Thoracic aorta (tissue), 2 donors: Measurements from ENCODE around the gene OR1Q1. TPM values are rescaled to one million over a fixed set of nuclear protein-coding genes. Genes with fewer than 3 reads are reported as not detected.

ENCODE experiments used
- ATAC-seq: fragments of 150-250 bp; one replicate; pipeline ENCODE4 v1.8.0; 2017; ENCODE audit warnings: low read depth; ENCODE audit not compliant: insufficient number of reproducible peaks, low FRiP score
- DNase-seq: peaks from one replicate; pipeline ENCODE4 v3.0.0-alpha.2; 2020; ENCODE audit warnings: low spot score
- H3K27ac ChIP-seq, 2 donors: fragments of 200-600 bp; sonication (generic); 1 replicate in 1 of 2; 2 replicates in 1 of 2; pipeline ENCODE4 v1.5.1; 2016; ENCODE audit warnings: mild to moderate bottlenecking in 2 of 2, moderate library complexity in 2 of 2
- H3K27me3 ChIP-seq: fragments of 200-600 bp; sonication (generic); replicated peaks from 2 replicates; pipeline ENCODE4 v1.6.0; 2016; ENCODE audit warnings: mild to moderate bottlenecking; ENCODE audit not compliant: insufficient read depth
- H3K36me3 ChIP-seq: fragments of 200-600 bp; sonication (generic); one replicate; pipeline ENCODE4 v1.5.1; 2016
- H3K4me1 ChIP-seq, 2 donors: fragments of 200-600 bp; sonication (generic); 1 replicate in 1 of 2; 2 replicates in 1 of 2; pipeline versions ENCODE4 v1.5.1 to v1.6.0; 2016; ENCODE audit warnings: low read depth in 2 of 2, mild to moderate bottlenecking in 1 of 2; ENCODE audit not compliant: control insufficient read depth in 1 of 2
- H3K4me3 ChIP-seq: fragments of 200-600 bp; sonication (generic); 2 replicates; pipeline ENCODE4 v1.5.1; 2016; ENCODE audit warnings: mild to moderate bottlenecking
- H3K9me3 ChIP-seq: fragments of 200-600 bp; sonication (generic); 2 replicates; pipeline ENCODE4 v1.5.1; 2016
- total RNA-seq, 2 donors: library from RNA; depleted of rRNA; stranded (reverse); fragments of >200 nt; gene quantifications; one replicate each; pipeline versions ENCODE4 v1.1.0 to v1.2.3, GENCODE V29; 2016
- TF ChIP-seq, protein P1 (sequence below): fragments of 200-600 bp; sonication (generic); IDR thresholded peaks from one replicate; pipeline ENCODE4 v1.5.1; 2019; ENCODE audit warnings: antibody characterized with exemption

The OR1Q1 gene
- total RNA-seq, 2 donors from 2014 or later = not detected

- TF ChIP-seq, protein P1, sequence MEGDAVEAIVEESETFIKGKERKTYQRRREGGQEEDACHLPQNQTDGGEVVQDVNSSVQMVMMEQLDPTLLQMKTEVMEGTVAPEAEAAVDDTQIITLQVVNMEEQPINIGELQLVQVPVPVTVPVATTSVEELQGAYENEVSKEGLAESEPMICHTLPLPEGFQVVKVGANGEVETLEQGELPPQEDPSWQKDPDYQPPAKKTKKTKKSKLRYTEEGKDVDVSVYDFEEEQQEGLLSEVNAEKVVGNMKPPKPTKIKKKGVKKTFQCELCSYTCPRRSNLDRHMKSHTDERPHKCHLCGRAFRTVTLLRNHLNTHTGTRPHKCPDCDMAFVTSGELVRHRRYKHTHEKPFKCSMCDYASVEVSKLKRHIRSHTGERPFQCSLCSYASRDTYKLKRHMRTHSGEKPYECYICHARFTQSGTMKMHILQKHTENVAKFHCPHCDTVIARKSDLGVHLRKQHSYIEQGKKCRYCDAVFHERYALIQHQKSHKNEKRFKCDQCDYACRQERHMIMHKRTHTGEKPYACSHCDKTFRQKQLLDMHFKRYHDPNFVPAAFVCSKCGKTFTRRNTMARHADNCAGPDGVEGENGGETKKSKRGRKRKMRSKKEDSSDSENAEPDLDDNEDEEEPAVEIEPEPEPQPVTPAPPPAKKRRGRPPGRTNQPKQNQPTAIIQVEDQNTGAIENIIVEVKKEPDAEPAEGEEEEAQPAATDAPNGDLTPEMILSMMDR = no peak
- no peaks in the 10 kb centered on the region for H3K36me3 ChIP-seq
- H3K4me3 ChIP-seq = no peak overlapping the region
- no peaks in the 10 kb centered on the region for H3K4me1 ChIP-seq
- H3K27me3 ChIP-seq = no peaks in the 10 kb centered on the region
- no peak overlapping the region for H3K27ac ChIP-seq
- ATAC-seq = no peak
- no peak for DNase-seq
- no peaks in the 10 kb centered on the region for H3K9me3 ChIP-seq
Observed at GRCh38 chr9:122605691-122606090, 8.8 kb upstream of the OR1Q1 start.

- Histone ChIP-seq H3K36me3 (no peaks in the 10 kb centered on the region), H3K27ac (no peak overlapping the region), H3K9me3 (no peaks in the 10 kb centered on the region), H3K27me3 (no peaks in the 10 kb centered on the region), H3K4me3 (no peak overlapping the region), H3K4me1 (no peaks in the 10 kb centered on the region)
- ATAC-seq = no peak
- DNase-seq = no peak
- TF ChIP-seq, protein P1 = no peak
Observed at GRCh38 chr9:122606587-122606986, 8.0 kb upstream of the OR1Q1 start.

DNA sequence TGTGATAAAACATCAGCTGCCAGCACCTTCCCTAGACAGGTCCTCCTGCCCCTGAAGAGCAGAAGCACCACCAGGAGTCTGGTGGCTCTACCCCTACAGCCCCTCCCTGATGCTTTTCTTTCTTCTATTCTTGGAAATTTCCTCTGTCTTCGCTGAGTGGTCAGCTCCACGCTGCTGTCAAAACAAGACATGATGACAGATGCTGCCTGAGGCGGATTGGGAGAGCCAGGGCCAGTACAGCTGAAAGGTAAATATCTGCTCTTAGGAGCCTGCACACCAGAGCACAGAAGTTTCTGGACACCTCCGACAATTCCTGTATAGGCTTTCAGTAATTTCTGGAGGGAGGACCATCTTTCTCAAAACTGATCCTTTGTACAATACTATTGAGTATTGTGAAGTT lies 4.7 kb upstream of the OR1Q1 start:
- no peaks in the 10 kb centered on the region for H3K4me1 ChIP-seq
- no peak for ATAC-seq
- H3K27me3 ChIP-seq = no peaks in the 10 kb centered on the region
- TF ChIP-seq, protein P1 = no peak
- no peaks in the 10 kb centered on the region for H3K9me3 ChIP-seq
- DNase-seq = no peak
- H3K27ac ChIP-seq = no peak overlapping the region
- H3K4me3 ChIP-seq = no peak overlapping the region
- no peaks in the 10 kb centered on the region for H3K36me3 ChIP-seq

DNA sequence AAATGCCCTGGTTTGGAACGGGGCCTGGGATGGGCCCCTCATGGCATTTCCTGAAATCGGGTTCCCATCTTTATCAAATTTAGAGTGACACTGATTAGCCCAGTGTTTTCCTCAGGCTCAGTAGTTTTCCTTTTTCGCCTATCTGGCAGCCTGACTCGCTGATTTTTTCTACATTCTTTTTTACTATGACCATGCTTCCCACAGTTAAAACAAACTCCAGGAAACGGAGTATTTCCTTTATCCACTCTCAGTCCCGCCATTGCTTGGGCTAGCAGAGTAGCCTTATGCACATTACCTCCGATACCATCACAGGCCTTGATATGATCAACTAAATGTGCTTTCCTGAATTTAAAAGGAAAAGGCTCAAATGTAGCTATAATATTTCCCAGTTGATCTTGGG lies 5.5 kb downstream of the OR1Q1 start:
- TF ChIP-seq, protein P1 = no peak
- no peak overlapping the region for H3K27ac ChIP-seq
- DNase-seq (no peak), ATAC-seq (no peak)
- no peaks in the 10 kb centered on the region for H3K36me3 ChIP-seq
- no peak overlapping the region for H3K4me3 ChIP-seq
- no peaks in the 10 kb centered on the region for H3K27me3 ChIP-seq
- H3K9me3 ChIP-seq = no peaks in the 10 kb centered on the region
- no peaks in the 10 kb centered on the region for H3K4me1 ChIP-seq

- no peak overlapping the region for H3K4me3 ChIP-seq
- no peaks in the 10 kb centered on the region for H3K27me3 ChIP-seq
- no peaks in the 10 kb centered on the region for H3K4me1 ChIP-seq
- H3K9me3 ChIP-seq = peaks cover 6% of the 10 kb centered on the region
- DNase-seq (no peak), ATAC-seq (no peak)
- TF ChIP-seq, protein P1 = no peak
- no peaks in the 10 kb centered on the region for H3K36me3 ChIP-seq
- no peak overlapping the region for H3K27ac ChIP-seq
Observed at GRCh38 chr9:122642226-122642625, 27.7 kb downstream of the OR1Q1 start.
